Embryonic facial prominence (tissue), 1 donor: ENCODE measurements around the gene KRT6A.
"Not testable (repeated sequence)": the region's sequence is repeated elsewhere in the genome, so short reads cannot be mapped to it uniquely, and the experiment has no call there.

Experiments used
- DNase-seq: peaks from one replicate; pipeline ENCODE4 v3.0.0-alpha.2; 2016; ENCODE audit errors: extremely low spot score

The KRT6A gene

DNA sequence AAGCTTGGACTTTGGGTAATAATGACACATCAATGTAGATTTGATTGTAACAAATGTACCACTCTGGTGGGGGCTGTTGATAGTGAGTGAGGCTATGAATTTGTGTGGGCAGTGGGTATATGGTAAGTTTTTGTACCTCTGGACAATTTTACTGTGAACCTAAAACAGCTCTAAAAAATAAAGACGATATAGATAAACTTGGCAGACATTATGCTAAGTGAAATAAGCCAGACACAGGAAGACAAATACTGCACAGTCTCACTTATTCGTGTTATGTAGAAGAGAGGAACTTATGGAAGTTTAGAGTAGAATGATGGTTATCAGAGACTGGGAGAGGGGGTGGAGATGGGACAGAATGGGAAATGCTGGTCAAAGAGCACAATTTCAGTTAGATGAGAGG lies 28.2 kb downstream of the KRT6A start:
- DNase-seq, result no peak

GRCh38 chr12:52461693-52462092 lies 31.4 kb downstream of the KRT6A start:
- DNase-seq, result no peak

DNA sequence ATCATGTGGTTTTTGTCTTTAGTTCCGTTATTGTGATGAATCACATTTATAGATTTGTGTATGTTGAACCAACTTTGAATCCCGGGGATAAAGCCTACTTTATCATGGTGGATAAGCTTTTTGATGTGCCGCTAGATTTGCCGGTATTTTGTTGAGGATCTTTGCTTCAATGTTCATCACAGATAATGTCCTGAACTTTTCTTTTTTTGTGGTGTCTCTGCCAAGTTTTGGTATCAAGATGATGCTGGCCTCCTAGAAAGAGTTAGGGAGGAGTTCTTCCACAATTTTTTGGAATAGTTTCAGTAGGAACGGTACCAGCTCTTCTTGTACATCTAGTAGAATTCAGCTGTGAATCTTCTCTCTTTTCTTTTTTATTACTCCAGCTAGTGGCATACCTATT lies 34.2 kb downstream of the KRT6A start:
- DNase-seq, result no peak

DNA sequence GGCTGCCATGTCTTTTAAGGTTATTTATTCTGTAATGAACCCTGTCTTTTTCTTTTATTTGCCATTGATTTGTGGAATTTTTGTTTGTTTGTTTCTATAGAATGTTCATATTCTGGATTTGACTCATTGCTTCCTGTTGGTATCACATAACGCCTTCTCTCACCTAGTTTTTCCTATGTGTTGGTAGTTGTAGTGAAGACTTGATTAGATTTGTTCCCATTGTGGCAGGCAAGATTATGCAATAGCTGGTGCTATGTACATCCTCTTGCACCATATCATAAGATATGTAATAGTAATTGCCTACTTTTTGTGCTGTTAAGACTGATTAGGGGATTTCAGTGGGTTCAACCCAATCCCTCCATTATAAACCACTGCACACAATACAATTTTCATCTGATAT lies 37.2 kb downstream of the KRT6A start:
- no peak for DNase-seq

DNA sequence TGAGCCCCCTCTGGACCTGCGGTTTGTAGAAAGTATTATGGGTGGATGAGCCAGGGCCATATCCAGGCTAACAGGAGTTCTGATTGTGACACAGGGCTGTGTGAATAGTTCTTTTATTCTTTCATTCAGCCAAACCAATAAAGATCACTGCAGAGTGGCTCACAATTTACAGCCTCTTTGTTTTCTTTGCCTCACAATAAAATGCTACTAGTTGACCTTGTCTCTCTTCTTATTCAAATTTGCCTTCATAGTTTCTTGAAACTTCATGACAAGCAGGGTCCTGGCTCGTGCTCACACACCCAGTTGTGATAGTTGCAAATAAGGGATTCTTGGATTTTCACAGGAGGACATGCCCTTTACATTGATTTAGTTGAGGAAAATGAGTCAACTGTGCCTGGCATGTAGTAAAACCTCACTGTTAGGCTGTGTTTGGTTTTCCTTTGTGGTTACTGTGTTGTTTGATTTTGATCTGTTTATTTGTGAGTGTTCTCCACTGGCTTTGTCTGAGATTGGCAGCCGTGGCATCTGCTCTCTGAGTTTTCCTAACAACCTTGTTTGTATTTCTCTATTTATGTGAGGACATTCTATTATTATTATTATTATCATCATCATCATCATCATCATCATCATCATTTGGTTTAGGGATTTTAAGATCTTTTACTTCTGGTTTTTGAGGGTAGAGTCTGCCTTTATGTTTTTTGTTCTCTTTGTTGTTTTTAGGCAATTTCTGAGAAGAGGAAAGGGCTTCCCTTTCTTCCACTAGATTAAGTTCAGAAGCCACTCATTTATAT lies 38.5 kb downstream of the KRT6A start:
- DNase-seq, result no peak

DNA sequence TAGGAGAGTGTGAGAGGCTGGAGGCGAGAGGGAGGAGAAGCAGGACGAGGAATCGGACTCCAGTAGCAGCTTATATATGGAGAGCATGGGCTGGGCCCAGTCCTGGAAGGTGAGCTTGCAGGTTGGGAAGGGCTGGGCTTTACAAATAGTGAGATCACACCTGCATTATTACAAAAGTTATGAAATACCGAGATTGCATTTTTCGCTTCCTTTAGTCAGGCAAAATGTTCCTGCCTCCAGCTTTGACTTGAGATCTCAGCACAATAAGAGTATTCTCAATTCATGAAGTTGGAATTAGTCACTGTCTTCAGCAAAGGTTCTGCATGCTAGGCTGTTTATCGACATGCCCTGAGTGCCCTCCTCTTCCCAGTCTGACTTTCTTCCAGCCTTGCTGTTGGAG lies 41.0 kb downstream of the KRT6A start, which contains the start of gene KRT6B:
Gene KRT6B (minus strand): TSS at position 46 of the 400 bp plus-strand sequence. CDS start 68 bp downstream, outside the sequence.
- no peak for DNase-seq

DNA sequence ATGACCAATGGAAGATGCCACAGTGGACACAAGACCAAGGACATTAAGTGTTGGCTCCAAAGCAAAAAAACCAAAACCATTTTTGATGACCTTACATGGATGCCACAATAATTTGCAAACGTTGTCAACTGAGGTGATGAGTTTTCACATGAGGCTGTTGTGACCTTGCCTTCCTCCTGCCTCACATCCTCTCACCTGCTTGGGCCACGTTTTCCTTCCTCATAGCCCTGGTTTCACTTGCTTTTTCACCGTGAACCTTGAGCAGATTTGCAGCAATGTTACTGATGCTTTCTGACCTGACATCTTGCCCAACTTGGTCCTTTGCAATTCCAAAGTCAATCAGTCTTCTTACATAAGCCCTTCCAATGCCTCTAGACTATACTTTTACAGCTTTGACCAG lies 44.8 kb downstream of the KRT6A start:
- DNase-seq, result no peak

DNA sequence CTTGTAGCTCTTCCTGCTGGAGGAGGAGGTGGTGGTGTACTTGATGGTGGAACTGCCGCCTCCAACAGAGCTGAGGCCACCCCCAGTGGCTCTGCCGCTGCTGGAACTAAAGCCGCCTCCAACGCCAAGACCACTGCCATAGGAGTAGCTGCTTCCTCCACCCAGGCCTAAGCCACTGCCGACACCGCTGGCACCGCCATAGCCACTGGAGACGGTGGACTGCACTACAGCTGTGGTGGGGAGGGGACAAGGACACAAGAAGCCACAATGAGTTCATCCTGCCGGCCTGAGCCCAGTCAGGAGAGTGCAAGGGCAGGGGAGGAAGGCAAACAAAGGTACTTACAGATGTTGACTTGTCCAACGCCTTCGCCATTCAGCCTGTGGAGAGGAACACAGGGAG lies 45.9 kb downstream of the KRT6A start:
- DNase-seq, result not testable (repeated sequence)

DNA sequence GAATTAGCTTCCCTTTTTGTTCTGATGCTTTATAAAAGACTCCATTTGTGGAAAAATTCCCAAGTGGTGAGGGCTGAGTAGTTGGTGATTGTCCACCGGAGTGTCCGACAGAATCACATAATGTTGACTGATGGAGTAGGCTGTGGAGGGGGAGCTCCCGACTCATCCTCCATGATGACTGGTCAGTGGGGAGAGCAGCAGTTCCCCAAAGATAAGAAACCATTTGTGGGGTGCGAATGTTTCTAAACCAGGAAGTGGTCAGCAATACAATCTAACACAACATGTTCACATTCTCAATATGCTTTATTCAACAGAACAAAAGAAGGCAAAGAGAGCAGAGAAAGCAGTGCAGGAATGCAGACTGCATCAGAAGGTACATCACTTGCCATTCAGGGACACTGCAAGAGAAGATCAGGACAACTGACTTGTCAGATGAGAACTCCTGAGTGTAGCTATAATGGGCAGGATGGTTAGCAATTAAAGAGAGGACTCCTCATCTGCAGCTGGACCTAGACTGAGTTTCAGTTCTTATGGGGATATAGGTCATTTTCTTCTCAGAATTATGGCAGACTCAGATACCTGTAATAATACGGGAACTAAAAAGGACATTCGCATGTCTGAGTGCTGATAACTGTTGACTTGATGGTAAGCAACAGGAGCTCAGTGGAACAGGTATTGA lies 46.6 kb downstream of the KRT6A start:
- no peak for DNase-seq

DNA sequence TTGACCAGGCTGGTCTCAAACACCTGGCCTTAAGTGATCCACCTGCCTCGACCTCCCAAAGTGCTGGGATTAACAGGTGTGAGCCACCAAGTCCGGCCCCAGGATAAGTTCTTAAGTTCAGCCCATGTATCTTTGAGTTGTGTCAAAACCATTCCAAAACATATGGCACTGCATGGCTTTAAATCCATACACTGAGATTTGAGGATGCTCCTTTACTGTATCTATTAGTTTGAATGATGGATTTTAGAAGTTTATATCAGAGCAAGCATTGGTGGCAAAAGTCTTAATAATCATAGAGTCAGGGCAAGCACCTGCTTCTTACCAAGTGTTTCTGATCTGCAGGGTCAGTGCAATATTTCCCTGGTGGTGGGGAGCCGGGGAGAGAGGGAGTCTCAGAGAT lies 47.2 kb downstream of the KRT6A start:
- no peak for DNase-seq

- no peak for DNase-seq
These were observed 48.1 kb downstream of the KRT6A start for GRCh38 chr12:52444647-52445595.

DNA sequence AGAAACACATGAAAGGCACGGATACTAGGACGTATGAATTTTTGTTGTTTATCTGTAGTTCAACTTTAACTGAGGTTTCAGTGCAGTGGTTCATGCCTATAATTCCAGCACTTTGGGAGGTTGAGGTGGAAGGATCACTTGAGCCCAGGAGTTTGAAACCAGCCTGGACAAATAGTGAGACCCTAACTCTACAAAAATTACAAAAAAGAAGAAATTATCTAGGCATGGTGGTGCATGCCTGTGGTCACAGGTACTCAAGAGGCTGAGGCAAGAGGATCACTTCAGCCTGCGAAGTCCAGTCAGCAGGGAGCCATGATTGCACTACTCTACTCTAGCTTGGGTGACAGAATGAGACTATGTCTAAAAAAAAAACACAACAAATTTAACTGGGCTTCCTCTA lies 49.1 kb downstream of the KRT6A start:
- DNase-seq, result no peak

DNA sequence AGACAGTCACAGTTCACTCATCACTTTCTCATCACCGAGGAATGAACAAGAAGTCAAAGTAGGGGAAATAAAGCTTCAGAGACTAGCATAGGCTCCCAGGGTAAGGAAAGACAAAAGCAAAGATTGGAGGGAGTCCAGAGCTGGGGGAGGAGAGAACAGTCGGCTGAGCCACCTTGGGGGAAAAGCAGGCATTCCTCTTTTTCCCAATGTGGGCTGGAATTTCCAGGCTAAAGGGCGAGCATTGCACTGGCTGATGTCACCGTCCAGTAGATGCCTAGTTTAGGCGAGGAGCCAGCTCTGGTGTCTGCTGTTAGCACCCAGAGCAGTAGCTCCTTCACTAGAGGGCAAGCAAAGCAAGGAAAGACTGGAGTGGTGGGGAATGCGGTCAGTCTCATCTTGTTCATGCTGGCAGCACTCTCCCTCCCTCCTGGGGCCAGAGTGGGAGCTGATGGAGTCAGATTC lies 50.4 kb downstream of the KRT6A start:
- no peak for DNase-seq

DNA sequence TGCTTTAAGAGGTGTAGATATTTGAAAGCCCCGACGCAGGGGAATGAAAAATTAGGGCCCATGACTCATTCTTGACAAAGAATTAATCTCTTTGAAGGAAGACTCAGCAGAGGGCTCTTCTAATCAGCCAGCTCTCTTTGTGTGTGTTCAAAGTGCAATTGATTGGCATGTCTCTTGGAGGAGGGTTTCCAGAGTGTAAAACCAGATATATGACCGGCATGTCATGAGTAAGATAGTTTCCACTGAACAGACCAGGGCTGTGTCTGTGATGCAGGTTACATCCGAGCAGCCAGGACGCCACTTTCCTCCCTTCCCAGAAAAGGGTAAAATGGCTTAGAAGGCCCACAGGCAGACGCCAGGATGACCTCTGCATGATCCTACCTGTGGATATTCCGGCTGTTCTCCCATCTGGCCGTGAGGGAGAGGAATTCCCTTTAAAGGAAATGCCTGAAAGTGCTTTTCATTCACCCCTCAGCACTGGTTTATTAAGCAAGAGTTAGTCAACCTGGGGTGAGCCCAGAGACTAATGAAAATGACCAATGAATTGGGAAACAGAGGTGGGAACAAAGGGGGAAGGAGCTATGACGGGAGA lies 51.6 kb downstream of the KRT6A start:
- no peak for DNase-seq

DNA sequence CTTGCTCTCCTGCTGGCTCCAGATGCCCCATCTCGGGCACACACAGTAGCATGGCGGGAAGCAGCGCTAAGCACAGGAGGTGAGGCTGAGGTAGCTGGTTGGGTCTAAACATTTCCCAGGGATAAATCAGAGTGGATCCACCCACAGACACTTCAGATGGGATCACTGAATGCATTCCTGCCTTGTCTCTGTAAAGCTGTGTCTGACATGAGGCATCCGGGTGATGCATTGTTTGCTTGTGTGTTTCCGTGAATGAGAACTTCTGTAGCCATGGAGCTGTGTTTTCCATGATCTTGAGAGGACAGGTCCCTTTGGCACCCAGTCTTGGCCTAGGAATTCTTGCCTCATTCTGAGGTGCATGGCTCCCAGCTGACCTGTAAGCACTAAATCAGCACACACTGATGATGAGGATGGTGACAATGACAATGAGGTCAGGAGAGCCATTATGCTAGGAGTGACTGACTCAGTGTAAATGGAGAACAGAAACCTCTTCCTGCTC lies 52.2 kb downstream of the KRT6A start:
- DNase-seq, result no peak

DNA sequence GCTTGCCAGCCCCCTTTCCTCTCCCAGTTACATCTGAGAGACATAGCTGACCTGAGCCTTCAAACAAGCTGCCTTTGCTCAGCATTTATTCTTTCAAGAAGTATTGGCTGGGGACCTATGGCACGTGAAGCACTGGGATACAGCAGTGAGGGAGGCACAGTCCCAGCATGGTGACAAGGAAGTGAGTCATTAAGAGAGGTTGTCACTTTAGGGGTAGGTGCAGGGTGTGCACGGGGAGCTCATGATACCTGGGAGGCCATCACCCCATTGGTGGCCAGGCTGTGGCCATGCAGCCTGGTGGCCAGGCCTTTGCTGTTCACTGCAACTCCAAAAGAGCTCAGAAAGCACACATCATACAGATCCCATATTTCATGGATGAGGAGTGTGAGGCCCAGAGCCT lies 53.2 kb downstream of the KRT6A start:
- DNase-seq, result no peak

DNA sequence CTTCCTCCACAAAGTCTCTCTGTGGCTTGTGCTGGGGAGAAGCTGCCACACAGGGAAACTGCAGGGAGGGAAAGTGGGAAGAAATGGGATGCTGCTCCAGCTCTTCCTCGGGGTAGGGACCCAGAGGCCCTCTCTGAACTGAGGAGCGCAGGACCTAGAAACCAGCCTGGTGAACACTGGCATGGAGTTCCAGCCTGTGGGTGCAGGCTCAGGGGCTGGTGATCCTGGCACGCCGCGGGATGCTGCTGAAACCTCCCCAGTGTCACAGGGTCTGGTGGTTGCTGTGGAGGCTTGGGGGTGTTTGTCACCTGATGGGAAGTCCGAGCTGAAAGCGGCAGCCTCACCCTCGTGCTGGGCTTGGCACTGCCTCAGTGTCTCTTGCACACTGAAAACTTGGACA lies 53.6 kb downstream of the KRT6A start:
- no peak for DNase-seq

DNA sequence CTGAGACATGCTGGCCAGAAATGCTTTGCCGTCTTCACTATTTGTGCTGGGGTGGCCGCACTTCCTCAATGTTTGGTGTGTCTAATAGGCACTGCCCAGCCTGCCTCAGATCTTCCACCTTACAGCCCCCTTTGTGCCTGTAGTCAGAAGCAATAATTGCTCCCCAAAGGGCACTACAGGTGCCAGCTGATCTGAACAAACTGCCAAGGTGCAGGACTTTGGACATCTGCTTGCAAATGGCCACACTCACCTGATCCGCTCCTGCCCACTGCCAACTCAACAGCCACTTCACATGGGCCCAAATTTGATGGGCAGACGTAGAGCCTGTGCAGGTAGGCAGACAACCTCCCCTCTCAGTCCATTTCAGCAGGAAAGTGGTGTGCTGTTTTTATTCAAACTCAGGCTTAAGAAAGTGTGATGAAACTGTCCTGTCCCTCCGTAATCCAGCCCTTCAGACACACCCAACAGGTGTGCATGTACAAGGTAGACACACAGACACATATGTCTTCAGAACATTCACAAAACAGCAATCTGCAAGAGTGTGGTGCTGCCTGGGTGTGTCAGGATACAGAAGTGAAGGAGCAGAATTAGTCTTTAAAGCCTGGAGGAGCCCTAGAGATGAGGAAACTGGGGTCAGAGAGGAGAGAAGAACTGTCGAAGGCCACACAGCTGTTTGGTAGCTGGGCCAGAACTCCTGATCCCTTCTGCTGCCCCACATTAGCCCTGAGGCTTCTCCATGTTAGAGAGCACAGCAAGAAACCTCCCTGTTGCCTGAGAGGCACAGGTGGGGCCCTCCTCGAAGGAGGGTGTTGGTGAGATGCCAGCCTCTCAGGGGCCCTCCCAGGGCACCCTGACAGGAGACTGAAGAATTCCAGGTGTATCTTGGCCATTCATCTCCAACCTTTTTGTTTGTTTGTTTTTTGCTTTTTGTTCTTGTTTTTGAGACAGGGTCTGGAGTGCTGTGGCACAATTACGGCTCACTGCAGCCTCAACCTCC lies 54.5 kb downstream of the KRT6A start:
- no peak for DNase-seq

DNA sequence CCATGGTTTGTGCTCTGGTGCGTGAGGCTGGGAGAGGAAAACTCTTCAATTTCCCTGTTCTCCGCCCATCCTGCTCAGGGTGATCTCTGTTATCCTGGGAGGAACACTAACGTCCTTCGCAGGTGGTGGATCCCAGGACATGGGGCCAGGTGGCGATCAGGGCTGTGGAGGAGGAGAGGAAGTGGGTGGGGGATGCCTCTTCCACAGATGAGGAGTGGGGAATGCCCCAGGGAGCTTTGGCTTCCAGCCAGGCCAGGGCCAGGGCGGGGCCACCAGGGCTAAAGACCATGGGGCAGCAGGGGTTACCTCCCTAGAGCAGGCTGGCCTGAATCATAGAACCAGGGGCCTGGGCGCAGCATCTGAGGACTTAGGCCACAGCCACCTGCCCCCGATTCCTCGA lies 55.5 kb downstream of the KRT6A start:
- no peak for DNase-seq
